ENCODE measurements around the gene XRRA1.
"Not testable (repeated sequence)": the region's sequence is repeated elsewhere in the genome, so short reads cannot be mapped to it uniquely, and the experiment has no call there.

The XRRA1 gene

GRCh38 chr11:74895340-74896116 is 53.4 kb downstream of the XRRA1 start:
- DNase-seq, result no peak

DNA sequence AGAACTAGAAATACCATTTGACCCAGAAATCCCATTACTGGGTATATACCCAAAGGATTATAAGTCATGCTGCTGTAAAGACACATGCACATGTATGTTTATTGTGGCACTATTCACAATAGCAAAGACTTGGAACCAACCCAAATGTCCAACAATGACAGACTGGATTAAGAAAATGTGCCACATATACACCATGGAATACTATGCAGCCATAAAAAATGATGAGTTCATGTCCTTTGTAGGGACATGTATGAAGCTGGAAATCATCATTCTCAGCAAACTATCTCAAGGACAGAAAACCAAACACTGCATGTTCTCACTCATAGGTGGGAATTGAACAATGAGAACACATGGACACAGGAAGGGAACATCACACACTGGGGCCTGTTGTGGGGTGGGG is 55.9 kb downstream of the XRRA1 start:
- not testable (repeated sequence) for DNase-seq

GRCh38 chr11:74877132-74877531 is 71.8 kb downstream of the XRRA1 start:
- DNase-seq, result peak; percentile 35 to 40

DNA sequence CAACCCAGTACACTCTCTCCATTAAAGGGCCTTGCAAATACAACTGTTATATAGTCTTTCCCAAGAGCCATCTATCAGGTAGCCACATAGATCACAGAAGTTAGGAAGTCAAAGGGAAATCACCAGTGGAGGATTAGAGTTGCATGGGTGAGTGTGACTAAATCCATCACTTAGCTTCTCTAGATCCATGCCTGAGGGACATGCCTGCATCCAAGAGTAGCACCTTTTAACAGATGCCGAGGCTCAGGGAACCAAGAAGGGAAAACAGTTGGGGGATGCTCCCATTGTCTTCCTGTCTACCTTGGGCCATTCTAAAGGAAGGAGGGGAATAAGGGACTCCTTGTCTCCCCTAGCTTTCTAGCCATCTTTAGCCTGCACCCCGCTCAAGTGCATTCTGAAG is 77.9 kb downstream of the XRRA1 start:
- DNase-seq, result no peak

DNA sequence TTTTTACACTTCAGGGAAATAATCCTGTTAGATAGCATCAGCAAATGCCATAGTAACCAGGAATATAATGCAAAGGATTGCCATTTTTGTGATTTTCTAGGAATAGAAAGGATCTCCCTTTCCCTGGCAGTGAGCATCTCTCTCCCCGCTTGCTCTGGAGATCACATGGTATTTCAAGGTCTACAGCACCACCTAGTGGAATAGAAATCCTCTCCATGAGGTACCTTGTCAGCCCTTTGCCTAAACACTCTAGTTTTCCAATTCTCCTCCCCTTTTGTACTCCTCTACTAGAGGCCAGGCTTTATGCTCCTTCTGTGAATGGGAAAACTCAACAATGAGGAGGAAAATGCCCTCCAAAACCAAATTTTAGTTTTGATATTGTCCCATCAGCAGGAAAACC is 78.4 kb downstream of the XRRA1 start:
- peak; percentile 8 to 15 for DNase-seq

GRCh38 chr11:74866557-74866956 is 82.3 kb downstream of the XRRA1 start:
- no peak for DNase-seq

DNA sequence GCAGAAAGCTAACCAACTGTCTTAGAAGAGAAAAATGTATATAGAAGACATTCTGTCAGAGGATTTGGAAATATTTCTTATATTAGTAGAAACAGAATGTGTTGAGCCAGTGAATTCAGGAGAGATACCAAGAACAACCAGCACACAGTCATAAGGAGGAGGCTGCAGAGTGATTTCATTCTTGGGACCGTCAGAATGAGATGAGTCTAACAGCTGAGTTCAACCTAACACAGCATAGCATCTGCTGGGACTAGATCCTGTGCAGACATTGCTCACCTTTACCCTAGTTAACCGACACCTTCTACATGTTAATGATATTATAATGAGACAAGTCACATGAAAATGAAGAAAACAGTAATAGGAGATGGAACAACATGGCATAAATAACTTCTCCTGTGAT is 85.5 kb downstream of the XRRA1 start:
- no peak for DNase-seq

DNA sequence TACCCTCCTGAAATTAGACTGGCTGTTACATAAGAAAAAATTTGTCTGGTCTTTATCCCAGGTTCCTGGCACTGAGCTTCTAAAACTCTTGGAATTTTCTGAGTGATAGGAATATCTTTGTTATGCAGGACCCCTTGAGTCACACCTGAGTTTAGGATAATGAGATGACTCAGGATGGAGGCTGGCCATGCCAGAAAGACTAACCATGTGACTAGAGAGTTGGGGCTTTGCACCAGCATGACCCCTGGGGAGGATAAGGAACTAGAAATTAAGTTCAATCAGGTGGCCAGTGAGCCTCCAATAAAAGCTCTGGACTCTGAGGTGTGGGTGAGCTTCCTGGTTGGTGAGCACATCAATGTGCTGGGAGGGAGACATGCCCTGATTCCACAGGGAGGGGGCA is 88.1 kb downstream of the XRRA1 start:
- DNase-seq, result no peak

- DNase-seq, result no peak
These were observed 95.7 kb downstream of the XRRA1 start for GRCh38 chr11:74853223-74853622.

GRCh38 chr11:74849525-74850391 is 99.1 kb downstream of the XRRA1 start:
- DNase-seq, result no peak

- no peak for DNase-seq
These were observed 101.0 kb downstream of the XRRA1 start for GRCh38 chr11:74847895-74848294.

DNA sequence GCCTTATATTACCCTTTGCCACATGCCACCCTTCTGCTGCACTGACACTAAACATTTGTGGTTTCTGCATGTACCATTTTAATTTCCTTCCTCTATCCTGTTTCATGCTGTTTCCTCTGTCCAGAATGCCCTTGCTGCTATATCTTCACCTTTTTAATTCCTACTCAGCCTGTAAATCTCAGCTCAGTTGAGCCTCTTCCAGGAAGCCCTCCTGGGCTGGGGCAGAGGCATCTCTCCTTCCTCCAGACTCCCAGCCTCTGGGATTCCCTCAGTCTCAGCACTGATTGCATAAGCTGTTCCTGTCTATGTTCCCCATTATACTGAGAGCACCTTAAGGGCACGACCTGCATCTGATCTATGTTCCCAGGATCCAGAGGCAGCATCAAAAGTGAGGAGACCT is 101.5 kb downstream of the XRRA1 start:
- no peak for DNase-seq

- no peak for DNase-seq
These were observed 102.1 kb downstream of the XRRA1 start for GRCh38 chr11:74846770-74847169.

DNA sequence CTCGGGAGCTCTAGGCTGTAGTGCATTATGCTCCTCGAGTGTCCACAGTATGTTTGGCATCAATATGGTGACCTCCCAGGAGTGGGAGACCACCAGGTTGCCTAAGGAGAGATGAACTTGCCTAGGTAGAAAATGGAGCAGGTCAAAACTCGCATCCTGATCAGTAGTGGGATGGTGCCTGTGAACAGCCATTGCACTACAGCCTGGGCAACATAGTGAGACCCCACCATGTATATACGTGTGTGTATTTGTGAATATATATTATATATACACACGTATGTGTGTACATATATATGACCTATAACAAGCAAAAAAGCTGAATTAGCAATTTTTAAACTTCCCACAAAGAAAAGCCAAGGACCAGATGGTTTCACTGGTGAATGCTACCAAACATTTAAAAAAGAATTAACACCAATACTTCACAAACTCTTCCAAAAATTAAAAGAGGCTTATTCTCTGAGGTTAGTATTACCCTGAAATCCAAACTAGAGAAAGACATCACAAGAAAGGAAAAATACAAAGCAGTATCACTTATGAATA is 102.8 kb downstream of the XRRA1 start:
- no peak for DNase-seq

GRCh38 chr11:74844865-74845264 is 104.0 kb downstream of the XRRA1 start:
- no peak for DNase-seq

DNA sequence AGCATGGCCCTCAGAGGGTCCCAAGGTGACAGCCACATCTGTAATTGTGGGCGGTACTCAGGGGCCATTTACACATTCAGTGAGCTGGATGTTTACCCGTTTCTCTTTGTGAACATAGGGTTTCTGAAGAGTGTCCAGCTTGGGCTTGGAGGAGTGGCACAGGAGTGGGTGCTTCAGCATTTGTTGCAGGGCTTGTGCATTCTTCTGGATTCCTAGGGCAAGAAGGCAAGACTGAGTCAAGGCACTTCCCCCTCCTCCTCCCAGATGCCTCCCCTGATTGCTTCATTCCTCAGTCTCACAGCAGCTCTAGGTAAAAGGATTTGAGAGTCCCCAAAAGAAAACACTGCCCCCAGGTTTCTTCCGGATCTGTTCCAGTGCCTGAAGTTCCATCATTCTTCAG is 104.8 kb downstream of the XRRA1 start:
- DNase-seq, result no peak

DNA sequence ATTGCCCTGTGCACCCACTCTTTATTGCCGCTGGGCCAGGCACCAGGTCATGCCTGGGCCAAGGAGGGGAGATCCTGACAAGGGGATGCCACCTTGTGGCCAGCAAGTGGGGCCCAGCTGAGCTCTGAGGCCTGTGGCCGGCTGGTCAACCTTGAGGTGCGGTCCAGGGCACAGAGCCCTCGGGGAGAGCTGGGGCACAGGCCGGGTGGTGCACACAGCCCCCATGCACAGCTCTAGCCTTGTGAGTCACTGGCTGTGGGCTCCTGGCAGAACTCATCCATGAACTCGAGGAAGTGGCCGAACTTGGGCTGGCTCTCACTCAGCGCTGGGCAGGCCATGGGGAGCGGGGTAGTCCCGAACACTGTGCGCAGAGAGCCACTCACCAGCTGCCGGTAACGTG is 105.9 kb downstream of the XRRA1 start:
- no peak for DNase-seq

GRCh38 chr11:74840486-74840885 is 108.4 kb downstream of the XRRA1 start:
- no peak for DNase-seq

GRCh38 chr11:74839971-74840370 is 108.9 kb downstream of the XRRA1 start:
- peak in 1 of 2 donors; percentile 38 for DNase-seq

DNA sequence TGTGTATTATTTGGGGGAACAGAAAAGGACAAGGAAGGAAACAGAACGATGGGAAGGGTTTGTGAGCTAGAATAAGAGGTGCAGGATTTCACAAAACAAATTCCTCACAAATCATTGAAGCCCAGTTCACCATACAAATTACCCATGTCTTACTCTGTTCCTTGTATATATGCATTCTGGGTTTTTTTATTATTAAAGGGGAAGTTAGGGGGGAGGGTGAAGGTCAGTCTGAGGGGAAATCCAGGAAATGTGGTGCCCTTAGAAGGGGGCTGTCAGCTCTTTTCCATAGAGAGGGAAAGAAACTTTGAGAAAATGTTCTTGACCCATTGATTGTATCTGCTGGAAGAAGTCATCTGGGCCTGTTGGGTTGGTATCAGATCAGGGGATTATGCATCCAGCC is 109.4 kb downstream of the XRRA1 start:
- DNase-seq, result no peak

DNA sequence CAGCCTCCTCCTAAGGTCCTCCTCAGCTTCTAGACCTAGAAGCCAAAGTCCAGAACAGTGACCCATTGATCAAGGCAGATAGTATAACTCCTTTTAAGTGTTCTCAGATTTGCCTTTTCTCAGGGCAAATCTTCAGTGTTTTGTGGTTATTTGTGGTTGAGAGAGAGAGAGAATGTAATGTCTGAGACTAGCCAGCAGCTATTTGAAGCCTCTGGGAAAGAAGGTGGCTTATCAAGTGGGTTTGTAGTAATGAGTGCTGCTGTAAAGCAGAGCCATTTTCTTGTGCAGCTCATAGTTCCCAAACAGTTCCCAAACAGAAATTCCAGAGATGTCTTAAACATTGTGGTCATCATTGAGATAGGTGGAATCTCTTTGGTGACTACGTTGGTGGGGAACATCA is 110.7 kb downstream of the XRRA1 start:
- no peak for DNase-seq

DNA sequence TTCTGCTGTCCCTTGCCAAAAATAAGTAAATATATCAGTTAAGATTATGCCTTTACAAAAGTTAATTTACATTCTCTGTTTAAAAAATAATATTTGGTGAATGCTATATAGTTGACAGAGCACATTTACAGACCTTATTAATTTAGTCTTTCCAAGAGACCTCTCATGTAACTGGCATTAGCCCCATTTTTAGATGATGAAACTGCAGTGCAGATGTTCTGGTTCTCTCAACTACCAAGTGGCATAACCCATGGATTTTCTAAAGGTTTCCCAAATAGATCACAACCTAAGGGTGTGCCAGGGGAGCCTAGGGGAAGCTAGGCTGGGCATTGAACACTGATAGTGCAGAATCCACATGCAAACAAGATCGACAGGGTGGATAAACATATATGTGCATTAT is 111.7 kb downstream of the XRRA1 start:
- no peak for DNase-seq

DNA sequence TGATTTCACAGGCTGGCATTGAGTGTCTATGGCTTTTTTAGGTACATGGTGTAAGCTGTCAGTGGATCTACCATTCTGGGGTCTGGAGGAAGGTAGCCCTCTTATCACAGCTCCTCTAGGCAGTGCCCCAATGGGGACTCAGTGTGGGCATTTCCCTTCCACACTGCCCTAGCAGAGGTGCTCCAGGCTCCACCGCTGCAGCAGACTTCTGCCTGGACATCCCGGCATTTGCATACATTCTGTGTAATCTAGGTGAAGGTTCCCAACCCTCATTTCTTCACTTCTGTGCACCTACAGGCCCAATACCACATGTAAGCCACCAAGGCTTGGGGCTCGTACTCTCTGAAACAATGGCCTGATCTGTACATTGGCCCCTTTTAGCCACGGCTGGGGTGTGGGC is 122.0 kb downstream of the XRRA1 start:
- DNase-seq, result no peak

DNA sequence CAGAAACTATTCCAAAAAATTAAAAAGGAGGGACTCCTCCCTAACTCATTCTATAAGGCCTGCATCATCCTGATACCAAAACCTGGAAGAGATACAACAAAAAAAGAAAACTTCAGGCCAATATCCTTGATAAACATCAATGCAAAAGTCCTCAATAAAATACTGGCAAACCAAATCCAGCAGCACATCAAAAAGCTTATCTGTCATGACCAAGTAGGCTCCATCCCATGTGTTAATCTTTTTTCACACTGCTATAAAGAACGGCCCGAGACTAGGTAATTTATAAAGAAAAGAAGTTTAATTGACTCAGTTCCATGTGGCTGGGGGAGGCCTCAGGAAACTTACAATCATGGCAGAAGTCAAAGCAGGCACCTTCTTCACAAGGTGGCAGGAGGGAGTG is 123.3 kb downstream of the XRRA1 start:
- DNase-seq, result not testable (repeated sequence)

Data from inflammatory macrophage (primary cell).